Measurements from ENCODE around the gene HSPB2. TPM values are rescaled to one million over a fixed set of nuclear protein-coding genes. Genes with fewer than 3 reads are reported as not detected.

The HSPB2 gene
- total RNA-seq, 1 experiment from 2014 or later: 0.28 TPM

DNA sequence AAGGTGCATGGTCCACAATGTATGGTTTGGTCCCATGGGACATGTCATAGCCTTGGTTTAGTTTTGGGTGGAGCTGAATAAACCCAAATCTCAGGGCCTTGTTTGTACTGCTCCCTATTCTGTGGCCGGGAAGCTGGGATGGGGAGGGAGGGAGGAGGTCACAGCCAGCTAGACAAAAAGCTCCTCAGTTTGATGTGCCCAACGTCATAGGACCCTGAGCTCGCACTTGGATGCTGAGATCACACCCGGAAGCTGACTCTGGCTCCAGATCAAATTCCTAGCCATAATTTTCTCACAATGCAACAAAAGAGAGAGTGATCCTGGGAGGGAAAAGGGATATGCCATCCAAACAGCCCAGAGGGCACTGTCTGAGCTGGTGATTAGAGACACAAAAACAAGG, 1.5 kb downstream of the HSPB2 start:
- H3K4me3 ChIP-seq: no peak overlapping the region
- DNase-seq: no peak
- H3K9me2 ChIP-seq (ENCODE audit: insufficient read depth): peaks cover 3% of the 10 kb centered on the region; the same call in 1 of the 2 replicates
- intact Hi-C loops (cut with micrococcal nuclease; ENCODE audit: unreplicated experiment): no loop called here
- TF ChIP-seq, protein P1, sequence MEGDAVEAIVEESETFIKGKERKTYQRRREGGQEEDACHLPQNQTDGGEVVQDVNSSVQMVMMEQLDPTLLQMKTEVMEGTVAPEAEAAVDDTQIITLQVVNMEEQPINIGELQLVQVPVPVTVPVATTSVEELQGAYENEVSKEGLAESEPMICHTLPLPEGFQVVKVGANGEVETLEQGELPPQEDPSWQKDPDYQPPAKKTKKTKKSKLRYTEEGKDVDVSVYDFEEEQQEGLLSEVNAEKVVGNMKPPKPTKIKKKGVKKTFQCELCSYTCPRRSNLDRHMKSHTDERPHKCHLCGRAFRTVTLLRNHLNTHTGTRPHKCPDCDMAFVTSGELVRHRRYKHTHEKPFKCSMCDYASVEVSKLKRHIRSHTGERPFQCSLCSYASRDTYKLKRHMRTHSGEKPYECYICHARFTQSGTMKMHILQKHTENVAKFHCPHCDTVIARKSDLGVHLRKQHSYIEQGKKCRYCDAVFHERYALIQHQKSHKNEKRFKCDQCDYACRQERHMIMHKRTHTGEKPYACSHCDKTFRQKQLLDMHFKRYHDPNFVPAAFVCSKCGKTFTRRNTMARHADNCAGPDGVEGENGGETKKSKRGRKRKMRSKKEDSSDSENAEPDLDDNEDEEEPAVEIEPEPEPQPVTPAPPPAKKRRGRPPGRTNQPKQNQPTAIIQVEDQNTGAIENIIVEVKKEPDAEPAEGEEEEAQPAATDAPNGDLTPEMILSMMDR (conservative IDR thresholded peaks at IDR 0.05): no peak
- no peak for TF ChIP-seq EZH2 (IDR thresholded peaks at IDR 0.05; ENCODE audit: low read depth)
- POLR2A ChIA-PET (ENCODE audit: unreplicated experiment): no interaction called here
- peaks cover 17% of the 10 kb centered on the region for H3K4me1 ChIP-seq (replicated peaks; ENCODE audit: insufficient read depth)
- peaks cover 11% of the 10 kb centered on the region; the same call in 1 of the 2 replicates for H3F3A ChIP-seq (ENCODE audit: insufficient read depth, low read depth)
- no peak overlapping the region for H3K27ac ChIP-seq
- H3K4me2 ChIP-seq: no peak overlapping the region
- no peaks in the 10 kb centered on the region for H3K36me3 ChIP-seq (ENCODE audit: low read depth)
- BruUV-seq (replicated peaks): no TSS peak
- no peaks in the 10 kb centered on the region for H4K20me1 ChIP-seq (ENCODE audit: insufficient read depth)
- H3K79me2 ChIP-seq (ENCODE audit: low read depth): no peaks in the 10 kb centered on the region
- H3K27me3 ChIP-seq (ENCODE audit: insufficient read depth, low read depth): no peaks in the 10 kb centered on the region
- CTCF ChIA-PET: no interaction called here
- no peak overlapping the region for H2AFZ ChIP-seq
- H3K9me3 ChIP-seq (ENCODE audit: insufficient read depth, low read depth): no peaks in the 10 kb centered on the region

DNA sequence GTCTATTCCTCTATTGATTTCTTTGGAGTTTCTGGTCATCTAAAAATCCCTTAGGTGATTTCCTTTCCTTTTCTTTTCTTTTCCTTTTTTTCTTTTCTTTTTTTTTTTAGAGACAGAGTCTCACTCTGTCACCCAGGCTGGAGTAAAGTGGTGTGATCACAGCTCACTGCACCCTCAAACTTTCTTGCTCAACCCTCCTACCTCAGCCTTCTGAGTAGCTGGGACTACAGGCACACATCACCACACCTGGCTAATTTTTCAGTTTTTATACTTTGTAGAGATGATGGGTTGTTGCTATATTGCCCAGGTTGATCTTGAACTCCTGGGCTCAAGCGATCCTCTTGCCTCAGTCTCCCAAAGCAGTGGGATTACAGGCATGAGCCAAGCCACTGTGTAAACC, 4.2 kb downstream of the HSPB2 start:
- Histone ChIP-seq H3K4me1 (replicated peaks; ENCODE audit: insufficient read depth) (peaks cover 23% of the 10 kb centered on the region), H3K36me3 (ENCODE audit: low read depth) (no peaks in the 10 kb centered on the region), H3K9me3 (ENCODE audit: insufficient read depth, low read depth) (no peaks in the 10 kb centered on the region), H2AFZ (no peak overlapping the region), H4K20me1 (ENCODE audit: insufficient read depth) (no peaks in the 10 kb centered on the region), H3K4me3 (no peak overlapping the region), H3K9me2 (ENCODE audit: insufficient read depth) (peaks cover 3% of the 10 kb centered on the region; the same call in 1 of the 2 replicates), H3K27me3 (ENCODE audit: insufficient read depth, low read depth) (no peaks in the 10 kb centered on the region), H3F3A (ENCODE audit: insufficient read depth, low read depth) (peaks cover 19% of the 10 kb centered on the region; the same call in 1 of the 2 replicates), H3K4me2 (no peak overlapping the region), H3K27ac (no peak overlapping the region), H3K79me2 (ENCODE audit: low read depth) (no peaks in the 10 kb centered on the region)
- CTCF ChIA-PET: no interaction called here
- intact Hi-C loops (cut with micrococcal nuclease; ENCODE audit: unreplicated experiment): no loop called here
- no TSS peak for BruUV-seq (replicated peaks)
- no peak for DNase-seq
- no peak for TF ChIP-seq EZH2 (IDR thresholded peaks at IDR 0.05; ENCODE audit: low read depth)
- TF ChIP-seq, protein P1 (conservative IDR thresholded peaks at IDR 0.05): no peak
- POLR2A ChIA-PET (ENCODE audit: unreplicated experiment): no interaction called here

DNA sequence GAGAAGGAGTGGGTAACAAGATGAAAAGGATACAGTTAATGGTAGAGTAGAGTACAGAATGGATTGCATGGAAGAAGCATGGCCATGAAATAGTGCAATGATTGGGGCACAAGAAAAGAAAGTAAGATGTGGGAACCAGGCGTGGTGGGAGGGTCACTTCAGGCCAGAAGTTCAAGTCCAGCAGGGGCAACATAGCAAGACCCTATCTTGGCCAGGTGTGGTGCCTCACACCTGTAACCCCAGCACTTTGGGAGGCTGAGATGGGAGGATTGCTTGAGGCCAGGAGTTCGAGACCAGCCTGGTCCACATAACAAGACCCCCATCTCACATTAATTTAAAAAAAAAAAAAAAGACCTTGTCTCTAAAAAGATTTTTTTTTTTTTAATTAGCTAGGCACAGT, 4.8 kb downstream of the HSPB2 start:
- no TSS peak for BruUV-seq (replicated peaks)
- H3F3A ChIP-seq (ENCODE audit: insufficient read depth, low read depth): peaks cover 22% of the 10 kb centered on the region
- H3K9me2 ChIP-seq (ENCODE audit: insufficient read depth): peaks cover 3% of the 10 kb centered on the region; the same call in 1 of the 2 replicates
- H3K27me3 ChIP-seq (ENCODE audit: insufficient read depth, low read depth): no peaks in the 10 kb centered on the region
- H3K4me1 ChIP-seq (replicated peaks; ENCODE audit: insufficient read depth): peaks cover 20% of the 10 kb centered on the region
- H3K36me3 ChIP-seq (ENCODE audit: low read depth): no peaks in the 10 kb centered on the region
- intact Hi-C loops (cut with micrococcal nuclease; ENCODE audit: unreplicated experiment): no loop called here
- H3K79me2 ChIP-seq (ENCODE audit: low read depth): no peaks in the 10 kb centered on the region
- no peak for DNase-seq
- H4K20me1 ChIP-seq (ENCODE audit: insufficient read depth): no peaks in the 10 kb centered on the region
- no peak overlapping the region for H3K4me3 ChIP-seq
- TF ChIP-seq, protein P1 (conservative IDR thresholded peaks at IDR 0.05): no peak
- H3K4me2 ChIP-seq: no peak overlapping the region
- ChIA-PET CTCF (interaction anchor here (0.7 kb wide), 1 partner anchor 180 kb away, joined by 4 read pairs; no protein-coding TSS in a partner anchor), POLR2A (ENCODE audit: unreplicated experiment) (no interaction called here)
- H3K27ac ChIP-seq: no peak overlapping the region
- no peaks in the 10 kb centered on the region for H3K9me3 ChIP-seq (ENCODE audit: insufficient read depth, low read depth)
- no peak overlapping the region for H2AFZ ChIP-seq

Data from PC-9 (cell line).